HG03064 (cell line): ENCODE data around the gene TENM3.

Experiments
- ATAC-seq: cut with Tn5 transposase; IDR thresholded peaks from one replicate; pipeline ENCODE4 v1.9.1; 2021; ENCODE audit warnings: low read depth; ENCODE audit not compliant: unreplicated experiment

TENM3 gene

DNA sequence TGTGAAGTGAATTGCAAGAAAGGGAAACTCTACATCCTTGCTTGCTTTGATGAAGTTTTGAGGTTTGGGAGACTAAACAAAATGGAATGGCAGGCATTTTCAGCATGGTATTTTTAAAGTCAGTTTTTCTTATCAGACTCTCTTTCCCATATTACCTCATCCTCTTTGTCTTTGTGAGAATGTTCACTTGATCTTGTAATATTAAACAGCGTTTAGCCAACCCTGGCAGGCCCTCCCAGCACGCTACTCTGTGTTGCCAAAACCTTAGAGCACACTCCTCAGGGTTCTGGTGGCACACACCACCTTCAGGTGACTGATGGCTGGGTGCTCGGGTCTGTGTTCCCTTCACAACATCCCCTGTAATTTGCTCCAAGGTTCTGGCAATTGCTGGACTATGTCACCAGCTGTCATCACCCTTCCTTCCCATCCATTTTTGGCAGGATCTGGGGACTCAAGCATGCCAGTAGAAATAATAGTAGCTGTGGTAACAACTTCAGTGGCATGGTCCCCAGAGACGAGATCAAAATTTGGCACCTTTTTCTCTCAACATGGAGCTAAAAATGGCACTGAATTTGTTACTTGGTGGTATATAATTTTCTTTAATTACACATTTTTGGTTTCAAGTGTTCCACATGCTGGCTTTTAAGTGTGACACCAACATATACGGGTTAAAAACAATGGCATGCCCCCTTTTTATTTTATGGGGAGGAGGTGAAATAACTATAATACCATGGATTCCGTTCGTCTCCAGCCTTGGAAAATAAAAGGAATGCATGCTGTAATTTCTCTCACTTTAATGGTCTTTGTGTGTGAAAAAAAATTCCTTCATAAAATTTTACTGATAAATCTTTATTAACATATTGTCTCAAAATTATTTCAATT, 400.8 kb downstream of the TENM3 start:
- no peak for ATAC-seq

DNA sequence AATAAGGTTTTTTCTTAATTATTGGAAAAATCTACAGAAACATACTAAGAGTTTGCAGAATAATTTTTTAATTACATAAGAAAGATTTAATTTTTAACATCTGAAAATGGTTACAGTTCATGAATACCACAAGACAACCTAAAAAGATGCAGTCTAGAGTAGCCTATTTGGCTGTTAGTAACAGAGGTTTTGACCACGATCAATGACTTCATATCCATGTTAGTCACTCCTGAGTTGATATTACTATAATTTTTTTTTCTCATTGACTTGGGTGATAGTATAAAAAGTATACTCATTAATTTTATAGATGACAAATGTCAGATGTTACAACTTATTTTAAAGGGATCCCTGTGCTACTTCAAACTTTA, 401.5 kb downstream of the TENM3 start:
- no peak for ATAC-seq

DNA sequence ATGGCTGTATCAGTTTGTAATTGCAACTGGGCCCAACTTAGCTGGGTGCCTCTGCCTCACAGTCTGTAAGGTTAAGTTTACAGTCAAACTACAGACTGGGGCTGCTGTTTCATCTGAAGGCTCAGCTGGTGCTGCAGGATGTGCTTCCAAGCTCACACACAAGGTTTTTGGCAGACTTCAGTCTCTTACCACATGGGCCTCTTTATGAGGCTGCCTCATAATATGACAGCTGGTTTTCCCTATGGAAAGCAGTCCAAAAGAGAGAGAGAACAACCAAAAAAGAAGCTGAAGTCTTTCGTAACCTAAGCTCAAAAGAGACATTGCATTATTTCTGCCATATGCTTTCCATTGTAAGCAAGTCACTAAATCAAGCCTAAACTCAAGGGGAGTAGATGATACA, 402.3 kb downstream of the TENM3 start:
- no peak for ATAC-seq

DNA sequence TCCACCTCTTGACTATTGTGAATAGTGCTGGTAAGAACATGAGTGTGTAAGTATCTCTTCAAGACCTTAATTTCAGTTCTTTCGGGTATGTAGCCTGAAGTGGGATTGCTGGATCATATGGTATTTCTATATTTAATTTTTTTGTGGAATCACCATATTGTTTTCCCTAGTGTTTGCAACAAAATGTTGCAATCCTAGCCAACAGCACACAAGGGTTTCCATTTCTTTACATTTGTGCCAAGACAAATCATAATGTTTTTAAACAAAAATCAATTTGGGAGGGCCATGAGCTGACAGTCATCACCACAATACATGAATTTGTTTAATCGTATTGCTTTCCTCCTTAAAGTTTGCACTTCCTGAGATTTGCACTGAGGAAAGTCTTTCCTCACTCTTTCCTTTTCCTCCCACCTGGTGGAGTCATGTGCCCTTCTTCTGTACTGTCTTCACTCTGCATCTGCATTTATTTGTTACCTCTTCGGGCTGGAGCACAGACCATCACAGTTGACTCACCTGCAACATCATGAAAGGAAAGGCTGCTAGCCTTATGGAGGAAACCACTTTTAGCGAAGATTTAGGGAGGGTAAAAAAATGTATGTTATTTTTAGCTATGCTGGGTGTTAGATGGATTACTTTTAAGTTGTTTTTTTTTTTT, 404.6 kb downstream of the TENM3 start:
- ATAC-seq: no peak

DNA sequence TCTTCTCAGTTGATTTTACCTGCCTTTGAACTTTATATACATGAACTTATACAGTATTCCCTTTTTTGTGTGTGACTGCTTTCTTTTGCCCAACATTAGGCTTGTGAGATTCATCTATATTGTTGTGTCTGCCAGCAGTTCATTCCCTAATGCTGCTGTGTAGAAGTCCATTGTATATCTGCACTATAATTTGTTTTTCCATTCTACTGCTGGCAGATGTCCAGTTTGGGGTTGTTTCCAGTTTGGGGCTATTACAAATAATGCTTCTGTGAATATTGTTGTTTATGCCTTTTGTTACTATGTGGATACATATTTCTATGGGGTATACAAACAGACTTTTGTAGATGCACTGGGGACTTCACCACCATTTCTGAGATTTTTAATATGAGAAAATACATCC, 405.6 kb downstream of the TENM3 start:
- no peak for ATAC-seq

DNA sequence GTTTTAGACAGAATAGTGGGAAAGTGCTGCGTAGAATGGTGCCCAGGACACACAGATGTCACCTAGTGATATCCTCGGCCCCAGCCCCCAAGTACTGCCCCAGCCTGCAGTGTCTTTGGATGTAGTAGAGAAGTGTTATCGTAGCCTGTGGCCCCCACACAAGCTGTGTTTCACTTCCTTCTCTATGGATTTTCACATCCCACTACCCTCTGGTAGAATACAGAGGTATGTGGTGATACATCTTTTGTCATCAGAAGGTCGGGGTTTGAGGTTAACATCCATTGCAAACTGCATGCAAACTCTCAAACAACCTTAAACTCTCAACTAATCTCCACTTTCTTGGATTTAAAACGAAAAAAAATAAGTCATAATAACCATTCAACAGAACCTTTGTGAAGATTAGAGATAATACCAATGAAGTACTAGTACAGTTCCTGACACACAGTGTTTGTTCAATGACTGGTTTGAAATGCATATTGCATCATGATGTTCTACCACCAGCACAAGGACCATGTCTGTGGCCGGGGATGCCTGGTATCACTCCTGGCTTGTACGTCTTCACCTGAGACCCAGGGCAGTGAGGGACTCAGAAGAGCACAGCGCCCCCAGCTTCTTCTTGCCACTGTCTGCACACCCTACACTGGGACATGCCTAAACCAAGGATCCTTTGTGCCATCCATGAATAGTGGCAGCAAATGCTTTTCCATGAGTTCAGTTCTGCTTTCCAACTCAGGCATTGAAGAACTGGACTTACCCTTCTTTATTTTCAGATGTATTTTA, 406.7 kb downstream of the TENM3 start:
- no peak for ATAC-seq

DNA sequence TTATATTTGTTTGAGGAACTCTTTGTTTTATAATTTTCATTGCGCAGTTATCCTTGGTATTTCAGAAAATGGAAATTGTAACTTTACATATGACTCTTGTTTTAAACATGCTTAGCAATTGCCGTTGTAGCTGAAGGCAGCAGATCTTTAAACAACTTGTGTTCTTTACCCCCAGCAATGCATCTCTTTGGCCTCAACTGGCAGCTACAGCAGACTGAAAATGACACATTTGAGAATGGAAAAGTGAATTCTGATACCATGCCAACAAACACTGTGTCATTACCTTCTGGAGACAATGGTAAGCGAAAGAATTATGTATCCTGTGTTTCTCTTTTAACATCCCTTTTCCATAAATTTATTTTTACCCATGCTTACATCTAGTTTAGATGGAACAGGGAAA, 410.4 kb downstream of the TENM3 start:
- no peak for ATAC-seq

DNA sequence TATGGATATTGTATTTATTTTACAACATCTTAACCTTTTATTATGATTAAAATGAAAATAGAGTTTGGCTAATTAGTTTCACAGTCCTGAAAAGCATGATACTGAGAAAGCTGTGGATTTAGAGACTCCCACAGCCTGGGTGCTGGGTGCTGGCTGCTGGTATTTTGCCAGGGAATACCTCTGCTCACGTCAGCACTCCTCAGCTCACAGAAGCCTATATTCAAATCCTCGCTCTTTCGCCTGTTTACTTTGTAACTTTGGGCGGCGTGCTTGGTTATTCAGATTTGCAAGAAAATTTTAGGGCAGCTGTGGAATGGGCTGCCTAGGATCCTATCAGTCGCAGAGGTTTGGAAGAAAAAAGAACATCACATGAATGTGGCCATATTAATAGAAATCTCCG, 412.1 kb downstream of the TENM3 start:
- ATAC-seq: no peak

DNA sequence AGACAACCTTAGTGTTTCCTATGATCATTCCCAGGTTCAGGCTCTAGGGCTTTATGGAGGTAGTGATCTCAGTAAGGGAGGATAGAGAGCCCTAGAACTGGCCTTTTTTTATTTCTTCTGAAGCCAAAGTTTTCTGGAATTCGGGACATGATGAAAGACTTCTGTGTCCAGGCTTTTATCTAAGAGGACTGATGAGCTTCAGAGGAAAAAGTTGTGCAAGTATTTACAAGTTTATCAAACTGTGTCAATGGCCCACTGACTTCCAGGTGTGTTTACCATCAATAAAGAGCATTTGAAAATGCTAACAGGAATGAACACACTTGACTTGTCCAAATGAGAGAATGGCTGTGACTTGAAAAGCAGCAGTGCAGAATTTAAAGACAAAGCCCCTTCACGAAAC, 419.3 kb downstream of the TENM3 start:
- no peak for ATAC-seq

DNA sequence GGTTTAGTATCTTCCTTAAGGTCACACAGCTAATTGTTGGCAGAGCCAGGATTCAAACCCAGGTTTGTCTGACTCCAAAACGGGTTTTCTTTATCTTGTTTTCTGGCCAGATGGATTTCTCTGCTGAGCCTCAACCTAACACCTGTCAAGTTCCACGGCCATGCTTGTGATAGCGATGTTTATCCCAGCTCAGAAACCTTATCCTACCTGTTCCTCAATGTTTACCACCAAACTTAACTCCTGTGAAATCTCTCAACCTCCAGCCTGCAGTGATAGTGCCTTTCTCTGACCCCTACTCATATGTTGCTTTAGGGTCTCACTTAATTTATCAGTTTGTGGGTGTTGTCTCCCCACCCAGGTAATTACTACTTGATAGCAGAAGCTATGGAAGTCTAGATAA, 428.0 kb downstream of the TENM3 start:
- no peak for ATAC-seq

DNA sequence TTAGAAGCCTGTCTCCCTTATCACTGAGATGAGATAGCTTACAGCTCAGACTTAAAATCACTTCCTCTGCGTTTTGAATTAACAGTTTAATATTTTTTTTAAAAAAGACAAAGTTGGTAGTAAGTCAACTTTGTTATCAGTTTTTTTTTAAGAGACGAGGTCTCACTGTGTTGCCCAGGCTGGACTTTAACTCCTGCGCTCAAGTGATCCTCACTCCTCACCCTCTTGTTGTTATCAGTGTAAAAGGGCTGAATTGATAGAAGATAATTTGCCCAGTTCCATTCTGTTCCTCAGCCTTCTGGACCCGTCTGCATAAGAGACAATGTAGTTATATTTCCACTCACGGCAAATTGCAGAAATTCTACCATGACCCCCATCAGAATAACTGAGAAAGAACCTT, 428.5 kb downstream of the TENM3 start:
- ATAC-seq: no peak

DNA sequence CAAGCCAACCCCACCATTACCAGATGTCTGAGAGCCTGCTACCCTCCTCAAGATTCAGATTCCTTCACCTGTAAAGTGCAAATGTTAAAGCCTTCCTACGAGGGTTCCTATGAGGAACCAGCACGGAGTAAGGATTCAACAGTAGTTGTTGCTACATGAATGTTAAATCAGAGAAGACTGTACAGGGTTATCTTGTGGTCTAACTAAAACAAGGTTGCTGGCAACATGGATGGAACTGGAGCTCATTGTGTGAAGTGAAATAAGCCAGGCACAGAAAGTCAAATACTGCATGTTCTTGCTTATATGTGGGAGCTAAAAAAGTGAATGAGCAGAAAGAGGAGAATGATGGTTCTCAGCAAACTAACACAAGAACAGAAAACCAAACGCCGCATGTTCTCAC, 435.4 kb downstream of the TENM3 start:
- no peak for ATAC-seq

DNA sequence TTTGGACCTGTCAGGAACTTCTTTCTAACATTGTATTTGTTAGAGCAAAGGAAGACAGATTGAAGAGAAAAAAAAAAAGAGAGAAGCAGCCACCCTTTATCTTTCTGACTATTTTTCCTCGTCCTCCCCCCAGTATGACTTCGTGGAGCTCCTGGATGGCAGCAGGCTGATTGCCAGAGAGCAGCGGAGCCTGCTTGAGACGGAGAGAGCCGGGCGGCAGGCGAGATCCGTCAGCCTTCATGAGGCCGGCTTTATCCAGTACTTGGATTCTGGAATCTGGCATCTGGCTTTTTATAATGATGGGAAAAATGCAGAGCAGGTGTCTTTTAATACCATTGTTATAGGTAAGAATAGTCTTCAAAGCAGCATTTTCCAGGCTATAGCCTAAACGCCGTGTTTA, 436.3 kb downstream of the TENM3 start:
- ATAC-seq: no peak

DNA sequence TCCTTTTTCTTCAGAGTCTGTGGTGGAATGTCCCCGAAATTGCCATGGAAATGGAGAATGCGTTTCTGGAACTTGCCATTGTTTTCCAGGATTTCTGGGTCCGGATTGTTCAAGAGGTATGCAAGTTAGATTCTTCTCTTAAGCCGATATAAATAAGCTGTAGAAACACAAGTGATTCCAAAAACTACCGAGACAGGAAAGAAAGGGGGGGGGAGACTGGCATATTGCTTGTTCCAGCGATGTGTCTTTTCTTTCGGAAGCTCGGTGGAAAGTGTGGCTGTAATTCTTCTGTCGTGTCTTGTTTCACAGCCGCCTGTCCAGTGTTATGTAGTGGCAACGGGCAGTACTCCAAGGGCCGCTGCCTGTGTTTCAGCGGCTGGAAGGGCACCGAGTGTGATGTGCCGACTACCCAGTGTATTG, 437.0 kb downstream of the TENM3 start:
- ATAC-seq: no peak

DNA sequence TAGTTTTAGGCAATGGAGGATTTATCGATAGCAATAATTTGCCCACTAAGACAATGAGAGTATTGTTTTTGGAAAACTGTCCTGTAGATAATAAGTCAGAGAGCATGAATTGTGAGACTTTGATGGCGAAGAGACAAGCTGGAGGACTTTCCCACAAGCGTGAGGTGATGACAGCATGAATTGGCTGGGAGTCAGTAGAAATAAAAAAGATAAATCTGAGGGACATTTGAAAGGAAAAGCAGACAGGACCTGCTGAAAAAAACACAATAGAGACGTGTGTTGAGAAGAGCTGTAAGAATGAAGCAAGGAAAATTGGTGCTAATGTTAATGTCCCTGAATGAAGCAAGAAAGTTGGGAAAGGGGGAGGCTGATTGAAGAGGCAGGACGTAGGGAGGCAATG, 440.5 kb downstream of the TENM3 start:
- no peak for ATAC-seq

DNA sequence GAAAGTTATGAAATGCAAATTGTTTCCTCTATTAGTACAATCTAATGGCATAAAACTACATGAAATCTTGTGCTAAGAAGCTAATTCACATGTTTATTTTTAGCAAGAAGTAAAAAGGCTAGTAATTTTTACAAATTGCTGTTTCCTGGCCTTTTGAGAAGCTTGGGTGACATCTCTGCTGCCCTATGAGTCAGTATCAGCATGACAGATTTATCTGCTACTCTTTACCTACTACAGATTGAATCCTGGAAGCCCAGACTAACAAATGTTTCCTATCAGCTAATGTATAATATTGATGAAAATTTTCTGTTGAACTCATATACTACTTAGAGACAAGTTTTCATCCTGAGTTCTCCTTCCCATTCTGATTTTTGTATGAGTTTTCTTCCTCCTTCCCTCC, 441.6 kb downstream of the TENM3 start:
- no peak for ATAC-seq

DNA sequence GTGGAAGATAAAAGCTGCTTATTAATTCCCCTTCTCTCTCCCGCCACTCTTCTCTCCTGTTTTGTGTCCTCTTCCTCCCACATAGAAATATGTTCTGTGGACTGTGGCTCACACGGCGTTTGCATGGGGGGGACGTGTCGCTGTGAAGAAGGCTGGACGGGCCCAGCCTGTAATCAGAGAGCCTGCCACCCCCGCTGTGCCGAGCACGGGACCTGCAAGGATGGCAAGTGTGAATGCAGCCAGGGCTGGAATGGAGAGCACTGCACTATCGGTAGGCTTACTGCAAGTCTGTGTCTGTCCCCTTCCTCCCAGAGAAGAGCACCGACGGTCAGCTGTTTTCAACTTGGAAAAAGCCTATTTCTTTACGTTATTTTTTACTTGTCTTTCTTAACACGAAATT, 444.9 kb downstream of the TENM3 start:
- ATAC-seq: no peak

DNA sequence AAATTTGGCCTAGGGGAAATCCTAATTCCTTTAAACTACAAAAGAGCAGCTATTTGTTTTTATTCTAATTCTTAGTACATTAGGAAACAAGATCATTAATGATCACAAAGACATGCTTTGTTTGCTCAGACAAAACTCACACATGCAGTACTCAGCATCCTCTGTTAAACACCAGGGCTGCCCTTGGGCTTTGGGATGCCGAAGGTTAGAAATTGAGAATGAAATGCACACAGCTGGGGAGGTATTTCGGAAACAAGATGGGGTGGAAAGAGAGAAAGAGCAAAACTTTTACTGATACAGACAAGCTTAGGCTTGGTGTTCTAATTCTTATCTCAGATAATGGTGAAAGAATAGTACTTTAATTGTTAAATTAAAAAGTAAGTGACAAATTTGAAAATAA, 451.3 kb downstream of the TENM3 start:
- no peak for ATAC-seq

DNA sequence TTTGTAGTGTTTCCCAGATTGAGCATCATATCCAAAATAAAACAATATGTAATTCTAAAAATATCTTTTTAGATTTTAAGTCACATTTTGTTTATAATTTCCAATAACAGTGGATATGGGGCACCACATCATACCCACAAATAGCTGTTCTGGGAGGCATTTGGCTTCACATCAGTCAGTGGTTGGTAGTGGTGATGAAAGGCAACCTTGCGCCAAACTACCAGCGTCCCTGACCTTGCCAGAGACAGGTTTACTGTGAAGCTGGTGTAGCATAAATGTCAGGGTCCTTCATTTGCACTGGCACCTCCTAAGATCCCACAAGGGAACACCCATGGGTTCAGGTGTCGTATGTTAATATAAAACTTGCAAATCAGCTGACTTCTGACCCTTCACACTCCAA, 451.8 kb downstream of the TENM3 start:
- ATAC-seq: no peak

DNA sequence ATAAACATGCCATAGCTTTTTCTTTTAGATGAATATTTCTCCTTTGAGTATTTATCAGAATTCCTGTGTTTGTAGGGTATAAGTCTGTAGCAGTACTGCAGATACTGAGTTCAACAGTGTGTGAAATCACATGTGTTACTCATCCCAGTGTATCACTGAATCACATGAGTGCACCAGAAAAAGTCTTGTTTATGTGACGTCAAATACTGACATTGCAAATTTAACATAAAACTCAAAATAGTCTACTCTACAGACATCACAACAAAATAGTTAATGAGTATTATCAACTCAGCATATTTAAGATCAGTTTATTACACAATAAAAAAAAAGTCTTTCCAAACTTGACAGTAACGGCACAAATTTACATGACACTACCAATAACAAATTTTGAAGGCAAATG, 452.6 kb downstream of the TENM3 start:
- ATAC-seq: no peak

DNA sequence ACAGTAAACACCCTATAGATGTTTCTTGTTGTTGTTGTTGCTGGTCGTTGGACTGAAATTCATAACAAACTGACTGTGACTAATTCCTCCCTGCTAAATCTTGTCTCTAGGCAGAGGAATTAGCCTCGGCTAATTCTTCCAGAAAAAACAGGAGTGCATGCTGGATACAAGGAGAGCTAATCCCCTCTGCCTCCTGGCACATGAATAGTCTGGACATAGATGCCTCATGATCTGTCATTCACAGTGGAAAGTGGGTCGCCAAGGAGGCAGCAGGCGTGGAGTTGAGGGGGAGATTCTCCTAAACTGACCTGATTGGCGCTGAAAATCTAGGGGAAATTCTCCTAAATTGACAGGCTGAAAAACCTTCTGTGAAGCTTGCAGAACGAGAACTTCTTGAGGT, 453.9 kb downstream of the TENM3 start:
- ATAC-seq: no peak

DNA sequence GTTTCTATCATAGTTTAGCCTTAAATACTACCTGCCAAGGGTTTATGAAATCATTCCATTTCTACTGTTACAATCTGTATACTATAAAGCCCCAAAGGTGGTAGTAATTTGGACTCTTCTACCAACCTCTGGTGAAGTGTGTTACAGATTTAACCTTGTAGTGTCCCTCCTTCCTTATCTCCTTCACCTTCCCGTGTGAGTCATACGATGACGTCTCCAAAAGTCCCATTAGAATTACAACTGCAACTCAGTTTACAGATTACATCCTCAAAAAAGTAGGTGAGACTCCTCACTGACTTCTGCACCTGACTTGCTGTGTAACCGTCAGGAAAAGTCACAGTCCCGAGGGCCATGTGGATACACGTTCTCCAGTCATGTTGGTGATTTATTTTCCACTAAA, 455.0 kb downstream of the TENM3 start:
- no peak for ATAC-seq
